ENCODE measurements around the gene HSPA1A. TPM values are rescaled to one million over a fixed set of nuclear protein-coding genes. Genes with fewer than 3 reads are reported as not detected.
"Not testable (repeated sequence)": the region's sequence is repeated elsewhere in the genome, so short reads cannot be mapped to it uniquely, and the experiment has no call there.

HSPA1A gene
- polyA plus RNA-seq, 1 donor (not counting 4 experiments of a cell fraction or from before 2014, with no cell fraction given) = 110 TPM

DNA sequence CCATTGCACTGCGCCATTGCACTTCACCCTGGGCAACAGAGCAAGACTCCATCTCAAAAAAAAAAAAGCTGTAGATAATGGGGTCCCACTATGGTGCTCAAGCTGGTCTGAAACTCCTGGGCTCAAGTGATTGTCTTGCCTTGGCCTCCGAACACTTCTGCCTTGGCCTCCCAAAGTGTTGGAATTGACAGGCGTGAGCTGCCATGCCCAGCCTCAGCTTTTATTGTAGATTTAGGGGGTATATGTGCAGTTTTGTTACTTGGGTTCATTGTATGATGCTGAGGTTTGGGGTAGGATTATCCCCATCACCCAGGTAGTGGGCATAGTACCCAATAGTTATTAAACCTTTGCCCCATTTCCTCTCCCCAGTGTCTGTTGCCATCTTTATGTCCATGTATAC lies 23.6 kb downstream of the HSPA1A start:
- peaks cover 2% of the 10 kb centered on the region for H3K9me1 ChIP-seq (ENCODE audit: control insufficient read depth, extremely low read depth, insufficient read depth, low read length)
- H3K9ac ChIP-seq (ENCODE audit: control insufficient read depth, extremely low read depth, insufficient read depth, low read length) = no peak overlapping the region
- TF ChIP-seq CTCF (optimal IDR thresholded peaks at IDR 0.05 in 1 of 3, IDR thresholded peaks at IDR 0.05 in 1 of 3, conservative IDR thresholded peaks at IDR 0.05 in 1 of 3; ENCODE audit: extremely low read depth in 1 of 3, insufficient read depth in 2 of 3, low read length in 3 of 3) = no peak
- FAIRE-seq (no peak), DNase-seq (ENCODE audit: low read depth, low spot score) (no peak)
- H4K20me1 ChIP-seq (ENCODE audit: control insufficient read depth, extremely low read depth, insufficient read depth, low read length) = peaks cover 39% of the 10 kb centered on the region
- dilution Hi-C loops (cut with MboI; ENCODE audit: extremely low pct_ligation_motif_present, low sequenced_read_pairs) = no loop called here
- H3K27me3 ChIP-seq (ENCODE audit: control insufficient read depth, extremely low read depth, insufficient read depth, low read length) = no peaks in the 10 kb centered on the region
- H3K79me2 ChIP-seq (ENCODE audit: control insufficient read depth, insufficient read depth, low read length) = peaks cover 45% of the 10 kb centered on the region
- peak overlapping the region in 1 of 3 experiments; percentile 34 for H3K4me3 ChIP-seq (ENCODE audit: control insufficient read depth in 2 of 3, extremely low read depth in 1 of 3, insufficient read depth in 2 of 3, low read depth in 1 of 3, low read length in 3 of 3)
- peak overlapping the region; percentile 27 for H3K4me2 ChIP-seq (ENCODE audit: control insufficient read depth, extremely low read depth, insufficient read depth, low read depth, low read length)
- H3K27ac ChIP-seq (ENCODE audit: control insufficient read depth, insufficient read depth, low read length) = no peak overlapping the region
- H2AFZ ChIP-seq (ENCODE audit: control insufficient read depth, low read length) = no peak overlapping the region
- H3K4me1 ChIP-seq (ENCODE audit: control insufficient read depth, extremely low read depth, insufficient read depth, low read length) = peaks cover 15% of the 10 kb centered on the region
- H3K36me3 ChIP-seq (ENCODE audit: control insufficient read depth in 2 of 2, extremely low read depth in 1 of 2, insufficient read depth in 2 of 2, low read length in 2 of 2) = peaks cover 23 to 37% of the 10 kb centered on the region in 2 experiments
- H3K9me3 ChIP-seq (ENCODE audit: control insufficient read depth, low read depth, low read length) = no peaks in the 10 kb centered on the region

DNA sequence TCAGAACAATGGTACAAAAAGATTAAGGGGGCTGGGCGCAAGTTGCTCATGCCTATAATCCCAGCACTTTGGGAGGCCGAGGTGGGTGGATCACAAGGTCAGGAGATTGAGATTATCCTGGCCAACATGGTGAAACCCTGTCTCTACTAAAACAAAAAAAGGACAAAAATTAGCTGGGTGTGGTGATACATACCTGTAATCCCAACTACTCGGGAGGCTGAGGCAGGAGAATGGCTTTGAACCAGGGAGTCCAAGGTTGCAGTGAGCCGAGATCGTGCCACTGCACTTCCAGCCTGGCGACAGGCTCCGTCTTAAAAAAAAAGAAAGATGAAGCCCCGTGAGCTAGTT lies 24.4 kb downstream of the HSPA1A start:
- Histone ChIP-seq H4K20me1 (ENCODE audit: control insufficient read depth, extremely low read depth, insufficient read depth, low read length) (peaks cover 39% of the 10 kb centered on the region), H3K4me1 (ENCODE audit: control insufficient read depth, extremely low read depth, insufficient read depth, low read length) (peaks cover 15% of the 10 kb centered on the region), H3K36me3 (ENCODE audit: control insufficient read depth in 2 of 2, extremely low read depth in 1 of 2, insufficient read depth in 2 of 2, low read length in 2 of 2) (peaks cover 23 to 37% of the 10 kb centered on the region in 2 experiments), H3K79me2 (ENCODE audit: control insufficient read depth, insufficient read depth, low read length) (peaks cover 44% of the 10 kb centered on the region)
- H3K9me3 ChIP-seq (ENCODE audit: control insufficient read depth, low read depth, low read length); DNase-seq (ENCODE audit: low read depth, low spot score); H3K27me3 ChIP-seq (ENCODE audit: control insufficient read depth, extremely low read depth, insufficient read depth, low read length); H3K4me3 ChIP-seq (ENCODE audit: control insufficient read depth in 2 of 3, extremely low read depth in 1 of 3, insufficient read depth in 2 of 3, low read depth in 1 of 3, low read length in 3 of 3); H2AFZ ChIP-seq (ENCODE audit: control insufficient read depth, low read length); H3K27ac ChIP-seq (ENCODE audit: control insufficient read depth, insufficient read depth, low read length); FAIRE-seq; H3K9ac ChIP-seq (ENCODE audit: control insufficient read depth, extremely low read depth, insufficient read depth, low read length); dilution Hi-C loops (cut with MboI; ENCODE audit: extremely low pct_ligation_motif_present, low sequenced_read_pairs); H3K4me2 ChIP-seq (ENCODE audit: control insufficient read depth, extremely low read depth, insufficient read depth, low read depth, low read length); H3K9me1 ChIP-seq (ENCODE audit: control insufficient read depth, extremely low read depth, insufficient read depth, low read length): not testable (repeated sequence)

- no peak for FAIRE-seq
- H3K4me2 ChIP-seq (ENCODE audit: control insufficient read depth, extremely low read depth, insufficient read depth, low read depth, low read length) = no peak overlapping the region
- no peak overlapping the region for H3K4me3 ChIP-seq (ENCODE audit: control insufficient read depth in 2 of 3, extremely low read depth in 1 of 3, insufficient read depth in 2 of 3, low read depth in 1 of 3, low read length in 3 of 3)
- H3K79me2 ChIP-seq (ENCODE audit: control insufficient read depth, insufficient read depth, low read length) = peaks cover 21% of the 10 kb centered on the region
- dilution Hi-C loops (cut with MboI; ENCODE audit: extremely low pct_ligation_motif_present, low sequenced_read_pairs) = no loop called here
- H3K9ac ChIP-seq (ENCODE audit: control insufficient read depth, extremely low read depth, insufficient read depth, low read length) = no peak overlapping the region
- H3K27me3 ChIP-seq (ENCODE audit: control insufficient read depth, extremely low read depth, insufficient read depth, low read length) = no peaks in the 10 kb centered on the region
- no peak for TF ChIP-seq CTCF (optimal IDR thresholded peaks at IDR 0.05 in 1 of 3, IDR thresholded peaks at IDR 0.05 in 1 of 3, conservative IDR thresholded peaks at IDR 0.05 in 1 of 3; ENCODE audit: extremely low read depth in 1 of 3, insufficient read depth in 2 of 3, low read length in 3 of 3)
- H3K9me1 ChIP-seq (ENCODE audit: control insufficient read depth, extremely low read depth, insufficient read depth, low read length) = peaks cover 2% of the 10 kb centered on the region
- no peak overlapping the region for H3K27ac ChIP-seq (ENCODE audit: control insufficient read depth, insufficient read depth, low read length)
- no peak for DNase-seq (ENCODE audit: low read depth, low spot score)
- no peaks in the 10 kb centered on the region for H3K9me3 ChIP-seq (ENCODE audit: control insufficient read depth, low read depth, low read length)
- H3K36me3 ChIP-seq (ENCODE audit: control insufficient read depth in 2 of 2, extremely low read depth in 1 of 2, insufficient read depth in 2 of 2, low read length in 2 of 2) = peaks cover 23 to 25% of the 10 kb centered on the region in 2 experiments
- peaks cover 27% of the 10 kb centered on the region for H4K20me1 ChIP-seq (ENCODE audit: control insufficient read depth, extremely low read depth, insufficient read depth, low read length)
- peaks cover 14% of the 10 kb centered on the region for H3K4me1 ChIP-seq (ENCODE audit: control insufficient read depth, extremely low read depth, insufficient read depth, low read length)
- H2AFZ ChIP-seq (ENCODE audit: control insufficient read depth, low read length) = no peak overlapping the region
Measured at GRCh38 chr6:31842053-31842452, 26.7 kb downstream of the HSPA1A start.
